ENCODE measurements around the gene IKBIP.

The IKBIP gene

DNA sequence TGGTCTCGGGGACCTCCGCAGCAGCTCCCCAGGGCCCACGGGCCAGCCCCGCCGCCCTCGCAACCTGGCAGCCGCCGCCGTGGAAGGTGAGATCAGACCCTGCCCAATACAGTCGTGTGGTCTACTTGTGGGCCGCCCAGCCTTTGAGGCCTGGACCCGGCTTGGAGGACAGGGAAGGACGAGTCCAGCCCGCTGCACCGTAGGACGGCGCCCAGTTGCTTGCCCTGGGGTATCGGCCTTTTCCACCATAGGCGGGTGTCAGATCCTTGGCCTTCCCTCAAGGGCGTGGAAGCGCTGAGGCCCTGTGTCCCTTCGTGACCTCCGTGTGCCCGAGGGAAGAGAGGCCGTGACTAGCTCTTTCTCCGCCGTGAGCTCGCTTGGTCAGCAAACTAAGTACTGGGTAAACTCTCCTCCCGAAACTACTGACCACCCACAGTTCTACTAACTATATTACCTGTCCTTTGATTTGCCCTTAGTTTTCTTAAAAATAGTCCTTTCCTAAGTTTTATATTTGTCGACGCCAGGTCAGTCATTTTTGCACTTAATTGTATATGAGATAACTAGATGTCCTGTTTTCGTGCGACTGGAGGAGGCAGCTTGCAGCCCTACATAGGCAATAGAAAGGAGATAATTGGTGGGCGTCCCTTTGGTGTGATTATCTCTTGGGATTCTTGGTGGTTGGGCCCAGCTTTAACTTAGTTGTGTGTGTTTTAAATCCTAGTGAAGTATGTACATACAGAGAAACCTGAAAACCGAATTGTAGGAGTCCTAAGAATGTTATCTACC lies 50.3 kb downstream of the IKBIP start:
- H4K20me1 ChIP-seq (ENCODE audit: insufficient read depth) = peaks cover 31% of the 10 kb centered on the region
- peak overlapping the region; percentile 54 for H3K4me2 ChIP-seq
- H2AFZ ChIP-seq (ENCODE audit: low read depth) = peak overlapping the region; percentile 26; the same call in 1 of the 2 replicates
- no peak overlapping the region for H3K4me3 ChIP-seq (IDR thresholded peaks at IDR 0.05; ENCODE audit: insufficient read depth, low read depth, low read length)
- TF ChIP-seq, protein P1, sequence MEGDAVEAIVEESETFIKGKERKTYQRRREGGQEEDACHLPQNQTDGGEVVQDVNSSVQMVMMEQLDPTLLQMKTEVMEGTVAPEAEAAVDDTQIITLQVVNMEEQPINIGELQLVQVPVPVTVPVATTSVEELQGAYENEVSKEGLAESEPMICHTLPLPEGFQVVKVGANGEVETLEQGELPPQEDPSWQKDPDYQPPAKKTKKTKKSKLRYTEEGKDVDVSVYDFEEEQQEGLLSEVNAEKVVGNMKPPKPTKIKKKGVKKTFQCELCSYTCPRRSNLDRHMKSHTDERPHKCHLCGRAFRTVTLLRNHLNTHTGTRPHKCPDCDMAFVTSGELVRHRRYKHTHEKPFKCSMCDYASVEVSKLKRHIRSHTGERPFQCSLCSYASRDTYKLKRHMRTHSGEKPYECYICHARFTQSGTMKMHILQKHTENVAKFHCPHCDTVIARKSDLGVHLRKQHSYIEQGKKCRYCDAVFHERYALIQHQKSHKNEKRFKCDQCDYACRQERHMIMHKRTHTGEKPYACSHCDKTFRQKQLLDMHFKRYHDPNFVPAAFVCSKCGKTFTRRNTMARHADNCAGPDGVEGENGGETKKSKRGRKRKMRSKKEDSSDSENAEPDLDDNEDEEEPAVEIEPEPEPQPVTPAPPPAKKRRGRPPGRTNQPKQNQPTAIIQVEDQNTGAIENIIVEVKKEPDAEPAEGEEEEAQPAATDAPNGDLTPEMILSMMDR (conservative IDR thresholded peaks at IDR 0.05; ENCODE audit: low read depth, low read length) = no peak
- no peaks in the 10 kb centered on the region for H3K27me3 ChIP-seq (ENCODE audit: insufficient read depth, low read depth)
- peaks cover 47% of the 10 kb centered on the region for H3K79me2 ChIP-seq (ENCODE audit: insufficient read depth, low read depth)
- H3K27ac ChIP-seq = peak overlapping the region; percentile 84
- peaks cover 21% of the 10 kb centered on the region for H3K4me1 ChIP-seq (ENCODE audit: low read depth, poor library complexity, severe bottlenecking)
- peaks cover 15% of the 10 kb centered on the region for H3K36me3 ChIP-seq (ENCODE audit: insufficient read depth)
- peak overlapping the region; percentile 97 for H3K9ac ChIP-seq

DNA sequence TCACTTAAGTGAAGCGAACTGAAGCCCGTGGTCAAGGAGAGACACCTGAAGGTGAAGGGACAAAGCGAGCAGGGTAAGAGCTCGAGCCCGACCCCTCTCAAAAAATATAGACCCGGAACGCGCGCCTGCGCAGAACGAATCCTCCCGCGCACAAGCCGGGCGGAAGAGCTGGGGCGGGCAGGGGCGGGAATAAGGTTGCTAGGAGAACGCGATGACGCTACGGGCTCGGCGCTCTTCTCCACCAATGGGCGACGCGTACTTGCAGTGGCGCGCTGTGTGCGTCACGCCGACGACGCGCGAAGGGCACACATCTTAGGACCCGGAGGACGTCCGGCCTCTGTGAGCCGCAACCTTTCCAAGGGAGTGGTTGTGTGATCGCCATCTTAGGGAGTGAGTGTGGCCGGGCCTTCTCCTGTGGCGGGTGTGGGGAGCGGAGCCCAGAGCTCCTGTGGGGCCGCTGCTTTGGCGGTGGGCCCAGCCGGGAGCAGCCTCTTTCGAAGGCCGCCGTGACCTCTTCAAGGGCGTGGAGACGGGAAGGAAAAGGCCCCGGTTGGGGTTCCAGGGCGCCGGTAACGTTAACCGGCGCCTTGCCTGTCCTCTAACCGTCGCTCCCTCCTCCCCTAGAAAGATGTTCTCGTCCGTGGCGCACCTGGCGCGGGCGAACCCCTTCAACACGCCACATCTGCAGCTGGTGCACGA lies 51.1 kb downstream of the IKBIP start, which contains the start of gene SLC25A3:
TSS of gene SLC25A3 (plus strand) at position 336 of the 699 bp plus-strand sequence. CDS start at position 629, 293 bp downstream.
- H3K27me3 ChIP-seq (ENCODE audit: insufficient read depth, low read depth) = no peaks in the 10 kb centered on the region
- H3K79me2 ChIP-seq (ENCODE audit: insufficient read depth, low read depth) = peaks cover 42% of the 10 kb centered on the region
- H3K4me1 ChIP-seq (ENCODE audit: low read depth, poor library complexity, severe bottlenecking) = peaks cover 21% of the 10 kb centered on the region
- peak within 1 kb of the TSS; percentile 84 for H3K27ac ChIP-seq
- TF ChIP-seq, protein P1 (conservative IDR thresholded peaks at IDR 0.05; ENCODE audit: low read depth, low read length) = no peak
- peaks cover 15% of the 10 kb centered on the region for H3K36me3 ChIP-seq (ENCODE audit: insufficient read depth)
- H3K4me3 ChIP-seq (IDR thresholded peaks at IDR 0.05; ENCODE audit: insufficient read depth, low read depth, low read length) = no peak within 1 kb of the TSS
- peak within 1 kb of the TSS; percentile 56 for H3K4me2 ChIP-seq
- H4K20me1 ChIP-seq (ENCODE audit: insufficient read depth) = peaks cover 31% of the 10 kb centered on the region
- H3K9ac ChIP-seq = peak within 1 kb of the TSS; percentile 97
- peak within 1 kb of the TSS; percentile 67 for H2AFZ ChIP-seq (ENCODE audit: low read depth)

DNA sequence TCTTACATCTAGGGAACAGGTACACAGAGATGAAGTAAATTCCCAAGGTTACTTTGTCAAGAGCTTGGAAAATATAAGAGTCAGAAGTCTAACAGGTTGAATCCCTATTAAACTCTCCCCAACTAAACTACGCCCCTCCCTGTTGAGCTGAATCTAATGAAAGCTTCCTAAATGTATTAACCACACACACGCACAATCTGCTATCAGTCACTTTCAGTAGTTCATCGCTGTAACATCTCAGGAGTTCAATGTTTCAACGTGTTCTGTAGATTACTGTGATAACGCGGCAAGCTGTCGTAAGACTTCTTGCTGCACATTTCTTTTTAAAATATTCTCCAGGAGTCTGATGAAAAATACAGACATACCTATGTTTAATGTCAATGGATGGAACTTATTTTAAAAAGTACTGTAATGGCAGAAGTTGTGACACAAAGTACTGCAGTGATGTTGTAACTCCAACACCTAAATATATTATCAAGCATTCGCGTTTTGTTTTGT lies 51.7 kb downstream of the IKBIP start:
- H3K36me3 ChIP-seq (ENCODE audit: insufficient read depth) = peaks cover 12% of the 10 kb centered on the region
- H3K27ac ChIP-seq = peak overlapping the region; percentile 10; the same call in 1 of the 2 replicates
- no peaks in the 10 kb centered on the region for H3K27me3 ChIP-seq (ENCODE audit: insufficient read depth, low read depth)
- peak overlapping the region; percentile 97; the same call in 1 of the 2 replicates for H3K9ac ChIP-seq
- no peak overlapping the region for H3K4me3 ChIP-seq (IDR thresholded peaks at IDR 0.05; ENCODE audit: insufficient read depth, low read depth, low read length)
- H3K4me2 ChIP-seq = peak overlapping the region; percentile 56
- H3K79me2 ChIP-seq (ENCODE audit: insufficient read depth, low read depth) = peaks cover 42% of the 10 kb centered on the region
- TF ChIP-seq, protein P1 (conservative IDR thresholded peaks at IDR 0.05; ENCODE audit: low read depth, low read length) = no peak
- H4K20me1 ChIP-seq (ENCODE audit: insufficient read depth) = peaks cover 28% of the 10 kb centered on the region
- H2AFZ ChIP-seq (ENCODE audit: low read depth) = peak overlapping the region; percentile 67
- peaks cover 21% of the 10 kb centered on the region for H3K4me1 ChIP-seq (ENCODE audit: low read depth, poor library complexity, severe bottlenecking)

DNA sequence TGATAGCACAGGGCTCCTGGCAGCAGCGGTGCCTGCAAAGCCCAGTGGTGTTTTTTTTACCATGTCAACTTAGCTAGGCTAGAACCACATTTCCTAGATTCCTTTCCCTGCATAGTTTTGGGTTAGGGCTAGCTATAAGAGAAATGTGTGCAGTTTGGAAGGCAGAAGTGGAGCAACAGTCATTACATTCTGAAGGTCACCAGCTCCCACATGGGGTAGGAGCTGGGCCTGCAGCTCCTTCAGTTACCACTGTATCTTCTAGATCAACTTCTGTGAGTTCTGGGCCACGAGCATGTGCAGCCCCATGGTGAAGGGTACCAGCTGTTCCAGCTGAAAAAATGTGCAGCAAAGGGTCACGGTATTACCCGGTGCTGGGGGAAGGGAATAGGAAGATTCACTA lies 53.4 kb downstream of the IKBIP start:
- peaks cover 18% of the 10 kb centered on the region for H4K20me1 ChIP-seq (ENCODE audit: insufficient read depth)
- no peak overlapping the region for H3K27ac ChIP-seq
- TF ChIP-seq, protein P1 (conservative IDR thresholded peaks at IDR 0.05; ENCODE audit: low read depth, low read length) = no peak
- H2AFZ ChIP-seq (ENCODE audit: low read depth) = no peak overlapping the region
- H3K27me3 ChIP-seq (ENCODE audit: insufficient read depth, low read depth) = no peaks in the 10 kb centered on the region
- peaks cover 27% of the 10 kb centered on the region for H3K79me2 ChIP-seq (ENCODE audit: insufficient read depth, low read depth)
- peaks cover 15% of the 10 kb centered on the region for H3K4me1 ChIP-seq (ENCODE audit: low read depth, poor library complexity, severe bottlenecking)
- H3K9ac ChIP-seq = no peak overlapping the region
- no peak overlapping the region for H3K4me3 ChIP-seq (IDR thresholded peaks at IDR 0.05; ENCODE audit: insufficient read depth, low read depth, low read length)
- H3K4me2 ChIP-seq = no peak overlapping the region
- peaks cover 3% of the 10 kb centered on the region; the same call in 1 of the 2 replicates for H3K36me3 ChIP-seq (ENCODE audit: insufficient read depth)

Data from KMS-11 (cell line).